ENCODE data around the gene HPSE2. TPM values are rescaled to one million over a fixed set of nuclear protein-coding genes. Genes with fewer than 3 reads are reported as not detected.

Gene HPSE2
- total and polyA plus RNA-seq, 2 experiments from 2014 or later = not detected

DNA sequence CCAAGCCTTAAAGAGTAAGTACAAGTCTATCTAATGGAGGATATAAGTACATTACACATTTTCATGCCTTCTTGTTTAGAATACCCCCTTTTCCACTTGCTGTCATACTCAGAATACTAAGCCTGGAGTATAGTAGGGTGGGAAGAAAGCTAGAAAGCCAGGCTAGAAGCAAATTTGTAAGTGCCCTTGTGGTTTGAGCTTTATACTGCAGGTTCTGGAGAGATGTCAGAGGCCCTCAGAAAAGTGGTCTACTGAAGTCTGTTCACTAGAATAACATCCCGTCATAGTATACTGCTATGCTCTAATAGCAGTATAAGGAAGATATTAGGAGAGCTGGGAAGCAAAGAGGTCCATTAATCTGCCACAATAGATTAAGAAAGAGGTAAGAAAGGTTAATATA lies 62.7 kb downstream of the HPSE2 start:
- in situ Hi-C loops (cut with MboI) = no loop called here
- H3F3A ChIP-seq (ENCODE audit: insufficient read depth) = no peaks in the 10 kb centered on the region
- peaks cover 7% of the 10 kb centered on the region; the same call in 1 of the 2 replicates for H3K27me3 ChIP-seq (replicated peaks; ENCODE audit: insufficient read depth)
- peak; percentile 3 for DNase-seq
- no peak overlapping the region for H3K4me2 ChIP-seq (ENCODE audit: unreplicated experiment)
- H2AFZ ChIP-seq = no peak overlapping the region
- TF ChIP-seq EZH2 (IDR thresholded peaks at IDR 0.05; ENCODE audit: insufficient read depth, poor library complexity, severe bottlenecking) (no peak), EZH2phosphoT487 (IDR thresholded peaks at IDR 0.05; ENCODE audit: insufficient read depth, low read depth) (no peak)
- WGBS, 2 experiments (ENCODE audit: low coverage in 1 of 2, low lambda C conversion rate in 2 of 2, missing lambda C conversion rate in 2 of 2) = 22 to 34% methylated on average over 1 of the region's 1 CpG
- no peak overlapping the region for H3K9ac ChIP-seq
- no peaks in the 10 kb centered on the region for H3K9me3 ChIP-seq (ENCODE audit: low read depth)
- H3K79me2 ChIP-seq (ENCODE audit: insufficient read depth) = no peaks in the 10 kb centered on the region
- H3K4me3 ChIP-seq = no peak overlapping the region
- no peaks in the 10 kb centered on the region for H4K20me1 ChIP-seq (ENCODE audit: insufficient read depth)
- H3K9me2 ChIP-seq (ENCODE audit: insufficient read depth) = no peaks in the 10 kb centered on the region
- no peaks in the 10 kb centered on the region for H3K4me1 ChIP-seq (ENCODE audit: insufficient read depth)
- H3K27ac ChIP-seq = no peak overlapping the region
- H3K36me3 ChIP-seq (ENCODE audit: low read depth) = no peaks in the 10 kb centered on the region

DNA sequence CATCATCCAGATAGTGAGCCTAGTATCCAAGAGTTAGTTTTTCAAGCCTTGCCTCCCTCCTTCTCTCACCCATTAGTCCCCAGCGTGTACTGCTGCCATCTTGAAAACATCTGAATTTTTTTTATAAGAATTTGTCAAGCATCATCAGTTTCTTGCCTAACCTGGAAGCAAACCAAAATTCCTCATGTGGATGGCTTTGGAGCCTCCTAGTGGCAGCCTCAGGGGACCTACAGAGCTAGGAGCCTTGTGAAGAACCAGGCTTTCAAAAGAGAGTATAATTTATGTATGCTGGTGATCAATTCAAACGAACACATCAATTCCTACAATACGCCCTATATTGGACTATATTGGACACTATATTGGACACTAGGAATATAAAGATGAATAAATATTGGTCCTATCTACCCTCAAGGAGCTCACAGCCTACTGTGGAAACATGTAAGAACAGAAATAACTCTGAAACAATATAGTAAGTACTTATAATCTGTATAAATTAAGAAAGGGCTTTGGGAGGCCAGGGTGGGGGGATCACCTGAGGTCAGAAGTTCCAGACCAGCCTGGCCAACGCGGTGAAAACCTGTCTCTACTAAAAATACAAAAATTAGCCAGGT lies 63.4 kb downstream of the HPSE2 start:
- no peak for TF ChIP-seq EZH2phosphoT487 (IDR thresholded peaks at IDR 0.05; ENCODE audit: insufficient read depth, low read depth)
- no peaks in the 10 kb centered on the region for H3K9me2 ChIP-seq (ENCODE audit: insufficient read depth)
- no peak overlapping the region for H3K4me2 ChIP-seq (ENCODE audit: unreplicated experiment)
- no peaks in the 10 kb centered on the region for H4K20me1 ChIP-seq (ENCODE audit: insufficient read depth)
- H3K9me3 ChIP-seq (ENCODE audit: low read depth) = no peaks in the 10 kb centered on the region
- no peak overlapping the region for H2AFZ ChIP-seq
- no peak overlapping the region for H3K9ac ChIP-seq
- H3F3A ChIP-seq (ENCODE audit: insufficient read depth) = no peaks in the 10 kb centered on the region
- 24 to 25% methylated on average over 5 of the region's 5 CpGs for WGBS, 2 experiments (ENCODE audit: low coverage in 1 of 2, low lambda C conversion rate in 2 of 2, missing lambda C conversion rate in 2 of 2)
- H3K27me3 ChIP-seq (replicated peaks; ENCODE audit: insufficient read depth) = peaks cover 7% of the 10 kb centered on the region; the same call in 1 of the 2 replicates
- in situ Hi-C loops (cut with MboI) = no loop called here
- H3K4me3 ChIP-seq = no peak overlapping the region
- H3K36me3 ChIP-seq (ENCODE audit: low read depth) = no peaks in the 10 kb centered on the region
- no peaks in the 10 kb centered on the region for H3K79me2 ChIP-seq (ENCODE audit: insufficient read depth)
- DNase-seq = peak; percentile 85
- no peak overlapping the region for H3K27ac ChIP-seq
- H3K4me1 ChIP-seq (ENCODE audit: insufficient read depth) = no peaks in the 10 kb centered on the region

DNA sequence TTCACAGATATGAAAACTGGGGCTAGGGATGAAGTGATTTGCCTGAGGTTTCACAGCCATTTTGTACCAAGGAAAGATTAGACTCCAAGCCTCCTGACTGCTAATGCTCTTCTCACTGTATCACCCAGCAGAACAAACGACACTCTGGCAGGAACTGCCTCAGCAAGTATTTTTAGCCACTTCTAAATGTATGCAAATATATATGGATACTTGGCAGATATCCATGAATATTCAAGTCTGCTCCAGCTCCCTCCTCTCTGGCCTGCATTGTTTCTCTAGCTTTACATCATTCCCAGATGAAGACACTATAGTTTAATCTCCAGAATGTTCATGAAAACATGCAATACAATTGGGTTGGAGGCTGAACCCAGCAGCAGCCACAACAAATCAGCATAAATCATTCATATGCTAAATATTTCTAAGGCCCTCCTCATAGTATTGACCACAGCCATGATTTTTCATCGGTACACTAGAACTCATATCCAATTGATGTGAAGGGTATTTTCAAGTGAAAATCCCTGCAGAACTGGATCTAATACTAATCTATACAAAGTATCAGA lies 65.5 kb downstream of the HPSE2 start:
- Histone ChIP-seq H3K4me1 (ENCODE audit: insufficient read depth) (no peaks in the 10 kb centered on the region), H2AFZ (no peak overlapping the region), H3K27ac (no peak overlapping the region), H3K36me3 (ENCODE audit: low read depth) (no peaks in the 10 kb centered on the region), H3K9me2 (ENCODE audit: insufficient read depth) (no peaks in the 10 kb centered on the region), H4K20me1 (ENCODE audit: insufficient read depth) (no peaks in the 10 kb centered on the region), H3K4me3 (no peak overlapping the region), H3K79me2 (ENCODE audit: insufficient read depth) (no peaks in the 10 kb centered on the region), H3K4me2 (ENCODE audit: unreplicated experiment) (no peak overlapping the region), H3F3A (ENCODE audit: insufficient read depth) (no peaks in the 10 kb centered on the region), H3K9me3 (ENCODE audit: low read depth) (no peaks in the 10 kb centered on the region), H3K9ac (no peak overlapping the region), H3K27me3 (replicated peaks; ENCODE audit: insufficient read depth) (no peaks in the 10 kb centered on the region)
- in situ Hi-C loops (cut with MboI) = no loop called here
- TF ChIP-seq EZH2phosphoT487 (IDR thresholded peaks at IDR 0.05; ENCODE audit: insufficient read depth, low read depth) = no peak
- DNase-seq = no peak
- WGBS, 2 experiments (ENCODE audit: low coverage in 1 of 2, low lambda C conversion rate in 2 of 2, missing lambda C conversion rate in 2 of 2) = 29 to 32% methylated on average over 2 of the region's 2 CpGs

DNA sequence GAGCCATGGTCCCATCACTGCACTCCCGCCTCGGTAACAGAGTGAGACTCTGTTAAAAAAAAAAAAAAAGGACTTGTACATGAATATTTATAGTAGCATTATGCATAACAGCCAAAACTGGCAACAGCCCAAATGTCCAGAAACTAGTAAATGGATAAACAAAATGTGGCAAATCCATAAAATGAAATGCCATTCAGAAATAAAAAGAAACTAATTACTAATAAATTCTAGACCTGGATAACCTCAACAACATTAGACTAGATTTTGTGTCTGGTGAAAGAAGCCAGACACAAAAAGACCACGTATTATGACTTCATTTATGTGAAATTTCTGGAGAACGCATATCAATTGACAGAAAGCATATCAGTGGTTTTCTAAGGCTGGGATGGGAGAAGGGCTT lies 74.5 kb downstream of the HPSE2 start:
- WGBS, 2 experiments (ENCODE audit: low coverage in 1 of 2, low lambda C conversion rate in 2 of 2, missing lambda C conversion rate in 2 of 2) = 57 to 72% methylated on average over 4 of the region's 4 CpGs
- DNase-seq = no peak
- in situ Hi-C loops (cut with MboI) = no loop called here

More for the DNA sequence above, 74.5 kb downstream of the HPSE2 start:
- Histone ChIP-seq H4K20me1 (ENCODE audit: insufficient read depth) (no peaks in the 10 kb centered on the region), H3K36me3 (ENCODE audit: low read depth) (no peaks in the 10 kb centered on the region), H3K9ac (no peak overlapping the region), H3K9me3 (ENCODE audit: low read depth) (no peaks in the 10 kb centered on the region), H3K27ac (no peak overlapping the region), H2AFZ (no peak overlapping the region), H3K4me1 (ENCODE audit: insufficient read depth) (no peaks in the 10 kb centered on the region), H3K27me3 (replicated peaks; ENCODE audit: insufficient read depth) (no peaks in the 10 kb centered on the region), H3F3A (ENCODE audit: insufficient read depth) (no peaks in the 10 kb centered on the region), H3K4me2 (ENCODE audit: unreplicated experiment) (no peak overlapping the region), H3K79me2 (ENCODE audit: insufficient read depth) (no peaks in the 10 kb centered on the region), H3K9me2 (ENCODE audit: insufficient read depth) (no peaks in the 10 kb centered on the region), H3K4me3 (no peak overlapping the region)
- TF ChIP-seq EZH2 (IDR thresholded peaks at IDR 0.05; ENCODE audit: insufficient read depth, poor library complexity, severe bottlenecking) (no peak), EZH2phosphoT487 (IDR thresholded peaks at IDR 0.05; ENCODE audit: insufficient read depth, low read depth) (no peak)

Measured in GM23248 (cell line).